Nucleus accumbens (tissue), 56 donors: ENCODE results near the gene GATAD2B.
"Not testable (repeated sequence)": the region's sequence is repeated elsewhere in the genome, so short reads cannot be mapped to it uniquely, and the experiment has no call there.

Experiments
- DNase-seq, 56 donors: peaks; one replicate each; lab custom pipeline; 2025; lab: John Stamatoyannopoulos, UW

GATAD2B gene

GRCh38 chr1:153769221-153769620 lies 153.6 kb downstream of the GATAD2B start:
- DNase-seq: no peak

DNA sequence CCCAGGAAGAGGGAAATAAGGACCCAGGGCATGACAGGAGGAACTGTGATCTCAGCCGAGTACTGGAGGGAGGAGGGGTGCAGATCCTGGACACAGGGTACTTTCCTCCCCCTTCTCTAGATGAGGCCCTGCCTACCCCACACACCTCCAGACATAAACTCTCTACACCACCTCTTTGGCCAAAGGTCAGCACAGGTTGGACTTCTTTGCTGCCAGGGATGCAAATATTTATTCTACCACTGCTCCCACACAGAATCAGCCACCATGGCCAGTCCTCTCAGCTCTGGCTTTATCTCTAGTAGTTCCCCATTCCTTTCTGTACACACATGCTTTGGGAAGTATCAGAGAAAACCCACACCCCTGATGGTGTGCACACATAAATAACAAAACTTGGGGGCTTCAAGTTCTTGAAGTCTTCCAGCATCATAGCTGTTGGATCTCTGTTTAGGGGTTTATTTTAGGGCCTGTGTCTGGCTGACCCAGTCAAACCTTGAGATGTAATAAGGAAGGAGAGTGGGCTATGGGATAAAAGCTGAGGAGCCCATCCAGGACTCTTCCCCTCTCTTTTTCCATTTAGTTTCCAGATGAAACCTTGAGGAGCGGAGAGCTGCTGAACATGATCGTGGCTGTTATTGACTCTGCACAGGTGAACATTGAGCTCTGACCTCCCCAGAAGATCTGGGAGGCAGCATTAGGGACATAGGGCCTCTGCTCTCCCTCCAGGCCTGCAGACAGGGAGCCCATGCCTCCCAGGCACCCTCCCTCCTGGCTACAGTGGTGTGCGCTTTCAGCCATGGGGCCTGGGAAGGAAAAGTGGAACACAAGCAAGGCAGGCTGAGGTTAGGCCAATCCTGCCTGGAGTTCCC lies 154.2 kb downstream of the GATAD2B start:
- no peak for DNase-seq

- DNase-seq: no peak
Observed at GRCh38 chr1:153767519-153767918, 155.3 kb downstream of the GATAD2B start.

GRCh38 chr1:153766663-153767062 lies 156.1 kb downstream of the GATAD2B start:
- DNase-seq: not testable (repeated sequence)

DNA sequence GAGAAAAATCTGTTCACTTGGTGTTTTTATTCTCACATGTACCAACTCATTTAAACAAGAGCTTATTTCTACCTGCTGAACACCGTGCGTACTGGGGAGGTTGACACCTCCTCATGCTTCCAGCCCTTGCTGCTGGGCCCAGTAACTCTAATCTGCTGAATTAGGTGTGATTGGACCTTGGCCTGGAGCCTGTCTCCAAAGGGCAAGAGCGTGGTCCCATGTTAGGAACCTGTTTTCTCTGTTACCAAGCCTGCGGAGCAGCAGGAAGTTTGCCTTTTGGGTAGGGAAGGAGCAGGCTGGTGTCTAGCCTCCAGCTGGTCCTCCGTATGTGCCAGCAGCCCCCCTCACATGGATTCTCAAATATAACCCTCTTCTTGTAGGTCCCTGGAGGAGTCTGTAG lies 158.5 kb downstream of the GATAD2B start:
- DNase-seq: no peak

GRCh38 chr1:153763365-153764225 lies 159.2 kb downstream of the GATAD2B start:
- DNase-seq: peak in 15 of 56 donors; percentile 5 to 48 (median 19)

DNA sequence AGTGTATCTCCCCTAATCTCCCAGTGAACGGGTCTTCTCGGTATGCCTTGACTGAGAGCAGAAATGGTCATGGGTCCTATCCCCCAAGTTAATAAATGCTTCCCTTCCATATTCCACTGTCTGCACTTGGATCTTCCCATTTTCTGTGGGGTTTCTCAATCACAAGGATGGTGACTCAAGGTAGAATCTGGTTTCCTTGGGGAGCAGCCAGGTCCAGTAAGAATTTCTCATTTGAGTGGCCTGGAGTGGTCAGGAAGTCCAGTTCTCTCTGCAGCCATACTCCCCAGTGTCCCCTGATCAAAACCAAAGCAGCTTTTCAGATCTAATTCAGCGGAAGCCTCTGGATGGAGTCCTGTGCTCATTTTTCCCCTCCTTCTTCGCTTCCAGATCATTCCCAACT lies 162.3 kb downstream of the GATAD2B start:
- no peak for DNase-seq
